GM12892 (cell line): ENCODE measurements around the gene SLC12A4.

ENCODE experiments used
- POLR2A ChIP-seq: IDR thresholded peaks from 2 replicates; pipeline ENCODE4 v1.6.1; 2011; ENCODE audit warnings: low read depth, low read length, control low read depth
- TAF1 ChIP-seq: IDR thresholded peaks from 2 replicates; pipeline ENCODE4 v1.6.1; 2011; ENCODE audit warnings: low read depth, mild to moderate bottlenecking, control low read depth, low read length, borderline replicate concordance

DNA sequence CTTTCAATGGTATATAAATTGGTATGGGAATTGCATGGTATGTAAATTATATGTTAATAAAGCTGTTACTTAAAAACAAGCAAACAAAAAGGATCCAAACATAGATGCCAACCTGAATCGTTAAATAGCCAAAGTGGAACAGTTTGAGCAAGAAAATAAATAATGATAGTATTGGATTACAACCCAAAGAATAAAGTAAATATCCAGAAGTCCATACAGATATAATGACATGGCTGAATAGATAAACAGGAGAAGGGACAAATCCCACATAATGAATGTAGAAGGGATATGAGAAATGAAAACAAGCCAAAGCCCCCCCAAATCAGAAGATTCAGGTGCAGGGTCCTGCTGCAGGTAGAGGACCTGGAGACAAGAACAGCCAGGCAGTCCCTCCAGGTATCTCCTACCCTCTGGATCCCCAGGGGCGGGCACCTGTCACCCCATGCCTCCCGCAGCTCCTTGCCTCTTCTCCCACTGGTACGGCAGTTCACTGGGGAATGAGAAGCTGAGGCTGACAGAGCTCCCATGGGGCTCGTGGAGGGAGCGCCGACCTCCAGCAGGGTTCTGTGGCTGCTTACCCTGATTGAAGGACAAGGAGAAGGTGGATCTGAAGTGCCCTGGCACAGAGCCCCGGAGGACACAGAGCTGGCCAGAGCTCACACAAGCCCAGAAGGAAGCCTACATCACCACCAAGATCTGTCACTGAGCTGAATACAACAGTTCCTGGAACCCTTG is 14.6 kb downstream of the SLC12A4 start:
- TF ChIP-seq POLR2A, result no peak
- no peak for TF ChIP-seq TAF1
